HFFc6 (cell line): ENCODE data around the gene SCARF1. TPM values are rescaled to one million over a fixed set of nuclear protein-coding genes. Genes with fewer than 3 reads are reported as not detected.

Source experiments
- DNase-seq: peaks from one replicate; pipeline ENCODE4 v3.0.0-alpha.2; 2018
- H3K27ac Mint-ChIP-seq: 2 replicates; pipeline ENCODE4 v1.8.0; 2020; ENCODE audit warnings: mild to moderate bottlenecking, mixed read lengths
- H3K27me3 Mint-ChIP-seq: 2 replicates; pipeline ENCODE4 v1.8.0; 2021; ENCODE audit warnings: mild to moderate bottlenecking, moderate library complexity, mixed read lengths; ENCODE audit not compliant: insufficient read depth
- H3K36me3 Mint-ChIP-seq: 2 replicates; pipeline ENCODE4 v1.8.0; 2021; ENCODE audit warnings: low read depth, mixed read lengths
- H3K4me1 Mint-ChIP-seq: 2 replicates; pipeline ENCODE4 v1.8.0; 2020; ENCODE audit warnings: low read depth, mixed read lengths
- H3K4me3 Mint-ChIP-seq: 2 replicates; pipeline ENCODE4 v1.8.0; 2020; ENCODE audit warnings: mild to moderate bottlenecking, moderate library complexity, mixed read lengths
- H3K9me3 Mint-ChIP-seq: 2 replicates; pipeline ENCODE4 v1.8.0; 2020; ENCODE audit warnings: mild to moderate bottlenecking, mixed read lengths
- total RNA-seq, 6 experiments: library from RNA; stranded (reverse); fragmentation: NEBNext Ultra II Directional; extraction: Animal tissue kit (Norgen Biotek cat#: 25700); gene quantifications; 2 replicates in 1 of 6; 3 replicates in 5 of 6; pipeline ENCODE4 v1.2.3, GENCODE V29; 2021
- TF ChIP-seq, protein P1 (sequence below): fragments of 200-600 bp; sonication (generic); IDR thresholded peaks from 2 replicates; pipeline ENCODE4 v1.5.0; 2021; ENCODE audit warnings: antibody characterized with exemption, mild to moderate bottlenecking

The SCARF1 gene
- total RNA-seq, 6 experiments from 2014 or later, result 0.09 to 0.38 (median 0.21) TPM

- Mint-ChIP-seq H3K9me3 (no peaks in the 10 kb centered on the region), H3K27me3 (no peaks in the 10 kb centered on the region), H3K36me3 (peaks cover 19% of the 10 kb centered on the region), H3K4me1 (peaks cover 18% of the 10 kb centered on the region), H3K4me3 (peak overlapping the region; percentile 80; the same call in 1 of the 2 replicates), H3K27ac (no peak overlapping the region)
- TF ChIP-seq, protein P1, sequence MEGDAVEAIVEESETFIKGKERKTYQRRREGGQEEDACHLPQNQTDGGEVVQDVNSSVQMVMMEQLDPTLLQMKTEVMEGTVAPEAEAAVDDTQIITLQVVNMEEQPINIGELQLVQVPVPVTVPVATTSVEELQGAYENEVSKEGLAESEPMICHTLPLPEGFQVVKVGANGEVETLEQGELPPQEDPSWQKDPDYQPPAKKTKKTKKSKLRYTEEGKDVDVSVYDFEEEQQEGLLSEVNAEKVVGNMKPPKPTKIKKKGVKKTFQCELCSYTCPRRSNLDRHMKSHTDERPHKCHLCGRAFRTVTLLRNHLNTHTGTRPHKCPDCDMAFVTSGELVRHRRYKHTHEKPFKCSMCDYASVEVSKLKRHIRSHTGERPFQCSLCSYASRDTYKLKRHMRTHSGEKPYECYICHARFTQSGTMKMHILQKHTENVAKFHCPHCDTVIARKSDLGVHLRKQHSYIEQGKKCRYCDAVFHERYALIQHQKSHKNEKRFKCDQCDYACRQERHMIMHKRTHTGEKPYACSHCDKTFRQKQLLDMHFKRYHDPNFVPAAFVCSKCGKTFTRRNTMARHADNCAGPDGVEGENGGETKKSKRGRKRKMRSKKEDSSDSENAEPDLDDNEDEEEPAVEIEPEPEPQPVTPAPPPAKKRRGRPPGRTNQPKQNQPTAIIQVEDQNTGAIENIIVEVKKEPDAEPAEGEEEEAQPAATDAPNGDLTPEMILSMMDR, result peak; percentile 88
- DNase-seq, result peak; percentile 92
These were observed 3.7 kb upstream of the SCARF1 start for GRCh38 chr17:1648963-1649843.

DNA sequence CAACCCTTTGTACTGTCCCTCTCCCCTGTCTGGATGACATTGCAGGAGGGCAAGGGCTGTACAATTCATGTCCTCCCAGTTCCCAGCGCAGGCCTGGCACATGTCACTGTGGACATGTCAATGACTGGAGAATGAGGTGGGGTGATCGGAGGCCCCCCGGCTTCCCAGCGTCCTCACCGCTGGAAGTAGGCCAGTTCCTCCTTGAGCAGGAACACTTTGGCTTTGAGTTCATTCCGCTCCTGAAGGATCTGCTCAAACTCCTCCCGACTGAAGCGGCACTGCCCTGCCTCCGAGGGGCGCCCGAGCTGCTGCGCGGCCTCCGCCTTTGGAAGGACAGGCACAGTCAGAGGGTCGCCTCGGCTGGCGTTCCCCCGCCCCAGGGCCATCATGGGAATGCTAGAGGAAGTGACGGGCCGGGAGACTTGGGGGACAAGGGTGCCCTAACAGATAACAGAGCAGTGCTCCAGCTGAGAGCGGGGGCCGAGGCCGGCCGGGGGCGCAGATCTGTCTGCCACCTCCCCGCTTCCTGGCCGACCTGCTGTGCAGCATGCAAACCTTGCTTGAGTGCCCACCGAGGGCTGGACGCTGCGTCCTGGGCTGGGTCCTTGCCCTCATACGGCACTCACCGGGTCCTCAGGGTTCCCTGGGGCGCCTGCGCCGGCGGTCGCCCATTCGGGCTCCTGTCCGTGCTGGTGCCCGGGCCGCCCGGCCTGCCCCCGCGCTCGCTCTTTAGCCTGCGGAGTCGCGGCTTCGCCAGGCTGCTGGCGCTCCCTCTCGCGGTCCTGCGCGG lies 2.8 kb upstream of the SCARF1 start:
- H3K4me3 Mint-ChIP-seq, result peak overlapping the region; percentile 78
- peaks cover 22% of the 10 kb centered on the region for H3K4me1 Mint-ChIP-seq
- no peaks in the 10 kb centered on the region for H3K27me3 Mint-ChIP-seq
- TF ChIP-seq, protein P1, result no peak; the same call in 1 of the 2 replicates
- no peak for DNase-seq
- H3K27ac Mint-ChIP-seq, result peak overlapping the region; percentile 42; the same call in 1 of the 2 replicates
- peaks cover 12% of the 10 kb centered on the region for H3K36me3 Mint-ChIP-seq
- no peaks in the 10 kb centered on the region for H3K9me3 Mint-ChIP-seq

GRCh38 chr17:1647802-1648171 lies 2.3 kb upstream of the SCARF1 start:
- DNase-seq, result no peak
- H3K4me1 Mint-ChIP-seq, result peaks cover 22% of the 10 kb centered on the region
- H3K27ac Mint-ChIP-seq, result no peak overlapping the region
- peaks cover 6% of the 10 kb centered on the region; the same call in 1 of the 2 replicates for H3K36me3 Mint-ChIP-seq
- H3K27me3 Mint-ChIP-seq, result no peaks in the 10 kb centered on the region
- no peaks in the 10 kb centered on the region for H3K9me3 Mint-ChIP-seq
- H3K4me3 Mint-ChIP-seq, result 0 out of 2 replicates have a peak overlapping the region, but pooled peaks have one; percentile 78
- TF ChIP-seq, protein P1, result no peak

GRCh38 chr17:1646199-1646875 lies 805 bp upstream of the SCARF1 start:
- Mint-ChIP-seq H3K4me3 (no peak overlapping the region), H3K27me3 (peaks cover 2% of the 10 kb centered on the region; the same call in 1 of the 2 replicates), H3K4me1 (peaks cover 22% of the 10 kb centered on the region), H3K27ac (no peak overlapping the region), H3K36me3 (0 out of 2 replicates have a peak, but pooled peaks cover 2% of the 10 kb centered on the region), H3K9me3 (no peaks in the 10 kb centered on the region)
- no peak for DNase-seq
- TF ChIP-seq, protein P1, result no peak
